T-helper 1 cell treated with Interleukin-12 subunit alpha and Interleukin-12 subunit beta and Interleukin-4 antibody, amounts not matched to agents 30 μg/mL and 1 μg/mL, for 36 hours (primary cell): ENCODE results near the gene MPZL1.
"Not testable (repeated sequence)": the region's sequence is repeated elsewhere in the genome, so short reads cannot be mapped to it uniquely, and the experiment has no call there.

Source experiments
- H3K27ac Mint-ChIP-seq: one replicate; pipeline ENCODE4 v1.8.0; 2021; ENCODE audit warnings: mild to moderate bottlenecking, mixed read lengths
- H3K27me3 Mint-ChIP-seq: one replicate; pipeline ENCODE4 v1.8.0; 2021; ENCODE audit warnings: low read depth, mixed read lengths
- H3K36me3 Mint-ChIP-seq: one replicate; pipeline ENCODE4 v1.8.0; 2021; ENCODE audit warnings: low read depth, mixed read lengths
- H3K4me1 Mint-ChIP-seq: one replicate; pipeline ENCODE4 v1.8.0; 2021; ENCODE audit warnings: low read depth, mixed read lengths
- H3K4me3 Mint-ChIP-seq: one replicate; pipeline ENCODE4 v1.8.0; 2021; ENCODE audit warnings: mild to moderate bottlenecking, moderate library complexity, mixed read lengths
- H3K9me3 Mint-ChIP-seq: one replicate; pipeline ENCODE4 v1.8.0; 2021; ENCODE audit warnings: mixed read lengths

The MPZL1 gene

GRCh38 chr1:167742392-167743057 lies 20.7 kb downstream of the MPZL1 start:
- Mint-ChIP-seq H3K36me3 (peaks cover 20% of the 10 kb centered on the region), H3K4me1 (peaks cover 17% of the 10 kb centered on the region)
- H3K27ac Mint-ChIP-seq, H3K4me3 Mint-ChIP-seq, H3K27me3 Mint-ChIP-seq, H3K9me3 Mint-ChIP-seq: not testable (repeated sequence)

- Mint-ChIP-seq H3K27ac (no peak overlapping the region), H3K9me3 (no peaks in the 10 kb centered on the region), H3K27me3 (no peaks in the 10 kb centered on the region), H3K4me3 (no peak overlapping the region), H3K36me3 (peaks cover 11% of the 10 kb centered on the region), H3K4me1 (peaks cover 26% of the 10 kb centered on the region)
Measured at GRCh38 chr1:167744901-167745300, 23.1 kb downstream of the MPZL1 start.

- no peak overlapping the region for H3K27ac Mint-ChIP-seq
Measured at GRCh38 chr1:167746013-167746672, 24.4 kb downstream of the MPZL1 start.

GRCh38 chr1:167746988-167747655 lies 25.3 kb downstream of the MPZL1 start:
- no peak overlapping the region for H3K27ac Mint-ChIP-seq
- peaks cover 5% of the 10 kb centered on the region for H3K36me3 Mint-ChIP-seq
- peaks cover 28% of the 10 kb centered on the region for H3K4me1 Mint-ChIP-seq
- no peaks in the 10 kb centered on the region for H3K9me3 Mint-ChIP-seq
- H3K27me3 Mint-ChIP-seq, result no peaks in the 10 kb centered on the region
- no peak overlapping the region for H3K4me3 Mint-ChIP-seq

More at GRCh38 chr1:167746013-167746672, 24.4 kb downstream of the MPZL1 start:
- H3K4me3 Mint-ChIP-seq, result no peak overlapping the region
- no peaks in the 10 kb centered on the region for H3K9me3 Mint-ChIP-seq
- peaks cover 24% of the 10 kb centered on the region for H3K4me1 Mint-ChIP-seq
- H3K27me3 Mint-ChIP-seq, result no peaks in the 10 kb centered on the region
- H3K36me3 Mint-ChIP-seq, result peaks cover 2% of the 10 kb centered on the region

DNA sequence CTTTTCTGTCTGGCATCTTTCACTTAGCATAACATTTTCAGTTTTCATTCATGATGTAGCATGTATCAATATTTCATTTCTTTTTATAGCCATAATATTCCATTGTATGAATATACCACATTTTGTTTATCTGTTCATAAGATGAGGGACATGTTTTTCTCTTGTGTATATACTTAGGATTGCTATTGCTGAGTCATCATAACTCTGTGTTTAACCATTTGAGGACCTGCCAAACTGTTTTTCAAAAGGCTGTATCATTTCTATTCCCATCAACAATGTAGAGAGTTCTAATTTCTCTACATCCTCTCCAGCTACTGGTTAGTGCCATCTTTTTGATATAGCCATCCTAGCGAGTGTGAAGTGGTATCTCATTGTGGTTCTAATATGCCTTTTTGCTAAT lies 26.2 kb downstream of the MPZL1 start:
- peaks cover 31% of the 10 kb centered on the region for H3K4me1 Mint-ChIP-seq
- peaks cover 7% of the 10 kb centered on the region for H3K36me3 Mint-ChIP-seq
- H3K9me3 Mint-ChIP-seq, result no peaks in the 10 kb centered on the region
- H3K27me3 Mint-ChIP-seq, result no peaks in the 10 kb centered on the region
- H3K27ac Mint-ChIP-seq, result no peak overlapping the region
- H3K4me3 Mint-ChIP-seq, result no peak overlapping the region

- H3K27ac Mint-ChIP-seq, result no peak overlapping the region
- H3K4me1 Mint-ChIP-seq, result peaks cover 27% of the 10 kb centered on the region
- no peak overlapping the region for H3K4me3 Mint-ChIP-seq
Measured at GRCh38 chr1:167748906-167749305, 27.1 kb downstream of the MPZL1 start.

DNA sequence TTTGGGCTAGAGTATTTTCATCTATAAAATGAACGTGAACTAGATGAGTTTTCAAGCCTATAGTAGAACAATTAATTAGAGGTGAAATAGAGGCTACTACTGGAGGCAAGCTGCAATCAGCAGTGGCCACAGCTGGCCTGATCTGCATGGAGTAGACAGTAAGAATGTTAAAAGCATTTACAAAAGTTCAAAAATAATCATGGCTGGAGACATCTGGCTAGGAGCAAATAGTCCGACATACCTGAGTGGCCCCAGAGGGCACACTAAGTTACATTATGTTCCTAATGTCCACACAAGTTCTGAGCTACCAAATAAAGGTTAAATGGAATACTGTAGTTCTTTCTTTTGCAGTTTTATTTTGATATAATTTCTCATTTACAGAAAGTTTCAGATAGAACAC lies 28.0 kb downstream of the MPZL1 start:
- peaks cover 7% of the 10 kb centered on the region for H3K36me3 Mint-ChIP-seq
- H3K27ac Mint-ChIP-seq, result no peak overlapping the region
- no peak overlapping the region for H3K4me3 Mint-ChIP-seq
- H3K9me3 Mint-ChIP-seq, result no peaks in the 10 kb centered on the region
- H3K27me3 Mint-ChIP-seq, result no peaks in the 10 kb centered on the region
- H3K4me1 Mint-ChIP-seq, result peaks cover 26% of the 10 kb centered on the region

More at GRCh38 chr1:167748906-167749305, 27.1 kb downstream of the MPZL1 start:
- Mint-ChIP-seq H3K9me3 (no peaks in the 10 kb centered on the region), H3K27me3 (no peaks in the 10 kb centered on the region), H3K36me3 (peaks cover 7% of the 10 kb centered on the region)

- no peak overlapping the region for H3K27ac Mint-ChIP-seq
- no peaks in the 10 kb centered on the region for H3K27me3 Mint-ChIP-seq
- H3K4me1 Mint-ChIP-seq, result peaks cover 24% of the 10 kb centered on the region
- peaks cover 7% of the 10 kb centered on the region for H3K36me3 Mint-ChIP-seq
- H3K4me3 Mint-ChIP-seq, result no peak overlapping the region
- no peaks in the 10 kb centered on the region for H3K9me3 Mint-ChIP-seq
Measured at GRCh38 chr1:167750641-167751040, 28.9 kb downstream of the MPZL1 start.

- H3K9me3 Mint-ChIP-seq, result no peaks in the 10 kb centered on the region
- H3K4me3 Mint-ChIP-seq, result no peak overlapping the region
- H3K4me1 Mint-ChIP-seq, result peaks cover 26% of the 10 kb centered on the region
- H3K27me3 Mint-ChIP-seq, result no peaks in the 10 kb centered on the region
- no peak overlapping the region for H3K27ac Mint-ChIP-seq
- peaks cover 7% of the 10 kb centered on the region for H3K36me3 Mint-ChIP-seq
Measured at GRCh38 chr1:167751676-167752075, 29.9 kb downstream of the MPZL1 start.

DNA sequence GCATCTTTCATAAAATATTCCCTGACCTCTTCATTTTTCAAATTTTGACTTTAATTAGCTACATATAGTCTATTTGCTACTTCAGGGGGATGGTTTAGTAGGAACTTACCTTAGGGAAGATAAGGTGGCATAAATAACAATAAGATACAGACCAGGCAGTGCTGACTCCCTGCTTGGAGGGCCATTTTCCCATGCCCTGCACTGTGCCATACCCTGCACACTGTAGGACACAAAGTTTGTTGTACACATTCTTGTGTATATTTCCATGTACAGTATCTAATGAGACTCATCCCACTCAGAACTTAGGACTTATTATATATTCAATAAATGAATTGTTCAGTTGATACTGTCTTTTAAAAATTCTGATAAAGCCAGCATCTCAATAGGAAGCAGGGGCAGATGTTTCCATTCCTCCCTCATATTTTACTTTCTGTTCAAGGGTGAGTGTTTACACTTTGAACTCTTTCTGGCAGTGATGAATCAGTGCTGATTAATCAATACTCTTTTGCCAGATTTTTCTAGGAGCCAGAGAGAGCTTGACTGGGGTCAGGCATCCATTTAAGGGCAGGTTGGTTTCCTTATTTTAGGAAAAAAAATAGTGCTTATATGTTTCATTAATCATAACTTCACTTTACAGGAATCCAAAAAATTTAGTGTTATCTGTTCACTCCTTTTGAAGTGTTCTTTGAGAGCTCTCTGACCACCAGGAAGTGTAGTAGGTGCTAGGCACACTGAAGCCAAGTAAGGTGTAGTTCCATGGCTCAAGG lies 30.6 kb downstream of the MPZL1 start:
- Mint-ChIP-seq H3K4me3 (no peak overlapping the region), H3K27ac (no peak overlapping the region), H3K36me3 (peaks cover 7% of the 10 kb centered on the region), H3K9me3 (no peaks in the 10 kb centered on the region), H3K4me1 (peaks cover 26% of the 10 kb centered on the region), H3K27me3 (no peaks in the 10 kb centered on the region)

GRCh38 chr1:167755654-167756053 lies 33.9 kb downstream of the MPZL1 start:
- peaks cover 4% of the 10 kb centered on the region for H3K36me3 Mint-ChIP-seq
- no peak overlapping the region for H3K27ac Mint-ChIP-seq
- no peaks in the 10 kb centered on the region for H3K27me3 Mint-ChIP-seq

DNA sequence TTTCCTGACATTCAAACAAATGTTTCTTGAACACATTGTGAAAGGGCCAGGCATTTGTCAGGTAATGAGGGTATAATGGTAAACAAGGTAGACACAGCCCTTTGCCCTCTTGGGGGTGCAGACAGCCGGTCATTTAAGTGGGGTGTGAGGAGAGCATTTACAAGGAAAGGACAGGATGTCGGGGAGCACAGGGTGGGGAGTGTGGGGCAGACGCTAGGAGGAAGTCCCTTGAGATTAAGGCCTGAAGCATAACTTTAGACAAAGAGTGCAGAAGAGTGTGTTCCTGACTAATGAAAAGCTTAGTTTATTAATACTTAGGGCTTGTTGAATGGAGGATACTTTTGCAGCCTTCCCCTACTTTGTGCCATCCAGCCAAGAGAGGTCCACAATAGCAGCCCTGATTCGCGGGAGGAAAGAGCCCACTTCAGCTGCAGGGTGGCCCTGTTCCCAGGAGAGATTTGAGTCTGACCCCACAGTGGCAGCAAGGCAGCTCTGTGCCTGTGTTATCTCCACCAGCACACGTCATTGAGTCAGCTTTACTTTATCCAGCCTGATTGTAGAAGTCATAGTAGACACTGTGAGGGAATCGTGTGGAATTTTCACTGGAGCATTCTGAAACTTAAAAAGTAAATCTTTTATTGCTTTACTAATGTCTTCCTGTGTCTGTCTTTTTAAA lies 35.1 kb downstream of the MPZL1 start:
- no peaks in the 10 kb centered on the region for H3K9me3 Mint-ChIP-seq
- H3K36me3 Mint-ChIP-seq, result peaks cover 6% of the 10 kb centered on the region
- no peaks in the 10 kb centered on the region for H3K27me3 Mint-ChIP-seq
- peaks cover 38% of the 10 kb centered on the region for H3K4me1 Mint-ChIP-seq
- no peak overlapping the region for H3K4me3 Mint-ChIP-seq
- no peak overlapping the region for H3K27ac Mint-ChIP-seq

More at GRCh38 chr1:167755654-167756053, 33.9 kb downstream of the MPZL1 start:
- Mint-ChIP-seq H3K4me1 (peaks cover 28% of the 10 kb centered on the region), H3K4me3 (no peak overlapping the region), H3K9me3 (no peaks in the 10 kb centered on the region)

DNA sequence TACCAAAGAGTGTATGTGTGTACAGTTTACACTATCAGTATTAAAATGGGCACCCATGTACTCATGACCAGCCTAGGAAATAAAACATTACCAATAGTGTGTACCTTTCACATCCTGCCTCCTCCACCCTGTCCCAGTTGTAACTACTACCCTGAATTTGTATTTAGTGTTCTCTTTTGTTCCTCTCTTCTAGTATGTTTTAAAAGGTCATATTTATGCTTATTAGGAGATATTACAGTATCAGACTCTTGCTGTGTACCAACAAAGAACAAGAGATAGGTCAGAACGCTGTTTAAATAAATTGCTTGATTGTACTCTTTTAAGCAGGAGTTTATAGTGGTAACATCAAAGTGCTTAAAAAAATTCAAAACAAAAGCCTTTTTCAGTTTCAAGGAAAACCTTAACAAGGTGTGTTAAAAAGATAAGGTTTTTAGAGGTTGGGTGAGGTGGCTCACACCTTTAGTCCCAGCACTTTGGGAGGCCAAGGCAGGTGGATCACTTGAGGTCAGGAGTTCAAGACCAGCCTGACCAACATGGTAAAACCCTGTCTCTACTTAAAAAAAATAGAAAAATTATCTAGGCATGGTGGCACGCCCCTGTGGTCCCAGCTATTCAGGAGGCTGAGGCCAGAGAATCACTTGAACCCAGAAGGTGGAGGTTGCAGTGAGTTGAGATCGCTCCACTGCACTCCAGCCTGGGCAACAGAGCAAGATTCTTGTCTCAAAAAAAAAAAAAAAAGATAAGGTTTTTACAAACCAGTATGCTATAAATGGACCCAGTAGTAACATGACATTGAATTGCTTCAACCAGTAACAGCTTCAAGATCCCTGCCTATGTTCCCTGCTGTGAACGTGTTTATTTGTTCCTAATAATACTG lies 35.9 kb downstream of the MPZL1 start:
- Mint-ChIP-seq H3K27me3 (no peaks in the 10 kb centered on the region), H3K9me3 (no peaks in the 10 kb centered on the region), H3K36me3 (peaks cover 4% of the 10 kb centered on the region), H3K4me3 (no peak overlapping the region), H3K27ac (no peak overlapping the region), H3K4me1 (peaks cover 39% of the 10 kb centered on the region)
